ENCODE data around the gene CNOT4. TPM values are rescaled to one million over a fixed set of nuclear protein-coding genes. Genes with fewer than 3 reads are reported as not detected.
A peak's percentile ranks its signal among the peaks of the same experiment; 100 is the strongest.

CNOT4 gene
- total and polyA plus RNA-seq, 2 of the 13 experiments (the other 11 are each of a cell fraction or from before 2014, with no cell fraction given), result 7.4 to 8.4 TPM

DNA sequence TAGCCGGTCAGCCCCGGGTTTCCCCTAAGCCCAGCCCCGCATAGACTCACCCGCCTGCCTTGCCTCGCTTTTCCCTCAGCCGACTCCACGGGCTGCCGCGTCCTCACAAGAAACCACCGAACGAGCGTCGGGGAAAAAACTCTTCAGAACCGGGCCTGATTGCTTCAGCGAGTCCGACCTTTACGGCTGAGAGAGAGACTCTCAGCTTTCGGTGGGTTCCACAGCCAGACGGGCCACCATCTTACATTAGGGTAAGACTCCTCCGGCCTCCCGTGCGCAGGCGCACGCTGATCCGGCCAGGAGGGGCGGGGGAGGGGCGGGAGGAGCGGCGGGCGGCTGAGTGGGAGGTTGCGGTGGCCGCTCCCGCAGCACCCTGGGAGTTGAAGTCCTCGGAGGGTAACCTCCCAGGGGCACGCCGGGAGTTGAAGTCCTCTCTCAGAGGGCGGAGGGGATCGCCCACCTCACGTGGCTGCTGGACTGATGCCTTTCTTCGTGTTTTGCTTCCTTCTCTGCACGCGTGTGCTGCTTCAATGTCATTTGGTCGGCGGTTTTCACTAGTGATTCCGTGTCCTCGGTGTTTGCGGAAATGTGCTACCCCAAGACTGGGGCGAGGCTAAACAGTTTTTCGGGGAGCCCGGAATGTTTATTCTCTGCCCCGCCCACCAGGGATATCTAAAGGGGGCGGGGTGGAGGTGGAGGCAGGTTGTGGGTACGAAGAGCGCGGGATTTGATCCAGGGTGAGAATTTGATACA, at the start of gene CNOT4 (continued):
- TF ChIP-seq, protein P1, sequence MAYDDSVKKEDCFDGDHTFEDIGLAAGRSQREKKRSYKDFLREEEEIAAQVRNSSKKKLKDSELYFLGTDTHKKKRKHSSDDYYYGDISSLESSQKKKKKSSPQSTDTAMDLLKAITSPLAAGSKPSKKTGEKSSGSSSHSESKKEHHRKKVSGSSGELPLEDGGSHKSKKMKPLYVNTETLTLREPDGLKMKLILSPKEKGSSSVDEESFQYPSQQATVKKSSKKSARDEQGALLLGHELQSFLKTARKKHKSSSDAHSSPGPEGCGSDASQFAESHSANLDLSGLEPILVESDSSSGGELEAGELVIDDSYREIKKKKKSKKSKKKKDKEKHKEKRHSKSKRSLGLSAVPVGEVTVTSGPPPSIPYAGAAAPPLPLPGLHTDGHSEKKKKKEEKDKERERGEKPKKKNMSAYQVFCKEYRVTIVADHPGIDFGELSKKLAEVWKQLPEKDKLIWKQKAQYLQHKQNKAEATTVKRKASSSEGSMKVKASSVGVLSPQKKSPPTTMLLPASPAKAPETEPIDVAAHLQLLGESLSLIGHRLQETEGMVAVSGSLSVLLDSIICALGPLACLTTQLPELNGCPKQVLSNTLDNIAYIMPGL (CRISPR knock-in tag; IDR thresholded peaks at IDR 0.05; ENCODE audit: borderline replicate concordance in 1 of 2, low read depth in 1 of 2), result peak; percentile 71 to 90; a peak in 3 of 4 replicates
- 0 out of 2 replicates have a peak, but pooled peaks have one; percentile 59 for TF ChIP-seq REL (CRISPR knock-in tag; conservative IDR thresholded peaks at IDR 0.05)
- peak; percentile 93 for TF ChIP-seq NR2C2 (CRISPR knock-in tag; IDR thresholded peaks at IDR 0.05; ENCODE audit: borderline replicate concordance)
- peak; percentile 51; the same call in 1 of the 2 replicates for TF ChIP-seq SALL1 (CRISPR knock-in tag; IDR thresholded peaks at IDR 0.05)
- TF ChIP-seq, protein P2, sequence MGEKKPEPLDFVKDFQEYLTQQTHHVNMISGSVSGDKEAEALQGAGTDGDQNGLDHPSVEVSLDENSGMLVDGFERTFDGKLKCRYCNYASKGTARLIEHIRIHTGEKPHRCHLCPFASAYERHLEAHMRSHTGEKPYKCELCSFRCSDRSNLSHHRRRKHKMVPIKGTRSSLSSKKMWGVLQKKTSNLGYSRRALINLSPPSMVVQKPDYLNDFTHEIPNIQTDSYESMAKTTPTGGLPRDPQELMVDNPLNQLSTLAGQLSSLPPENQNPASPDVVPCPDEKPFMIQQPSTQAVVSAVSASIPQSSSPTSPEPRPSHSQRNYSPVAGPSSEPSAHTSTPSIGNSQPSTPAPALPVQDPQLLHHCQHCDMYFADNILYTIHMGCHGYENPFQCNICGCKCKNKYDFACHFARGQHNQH (CRISPR knock-in tag; IDR thresholded peaks at IDR 0.05), result peak; percentile 54; the same call in 1 of the 2 replicates
- TF ChIP-seq, protein P3, sequence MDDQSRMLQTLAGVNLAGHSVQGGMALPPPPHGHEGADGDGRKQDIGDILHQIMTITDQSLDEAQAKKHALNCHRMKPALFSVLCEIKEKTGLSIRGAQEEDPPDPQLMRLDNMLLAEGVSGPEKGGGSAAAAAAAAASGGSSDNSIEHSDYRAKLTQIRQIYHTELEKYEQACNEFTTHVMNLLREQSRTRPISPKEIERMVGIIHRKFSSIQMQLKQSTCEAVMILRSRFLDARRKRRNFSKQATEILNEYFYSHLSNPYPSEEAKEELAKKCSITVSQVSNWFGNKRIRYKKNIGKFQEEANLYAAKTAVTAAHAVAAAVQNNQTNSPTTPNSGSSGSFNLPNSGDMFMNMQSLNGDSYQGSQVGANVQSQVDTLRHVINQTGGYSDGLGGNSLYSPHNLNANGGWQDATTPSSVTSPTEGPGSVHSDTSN (CRISPR knock-in tag; IDR thresholded peaks at IDR 0.05; ENCODE audit: borderline replicate concordance), result no peak
- peak; percentile 32; the same call in 1 of the 2 replicates for TF ChIP-seq ZNF788 (CRISPR knock-in tag; IDR thresholded peaks at IDR 0.05; ENCODE audit: borderline replicate concordance)
- peak; percentile 87; the same call in 1 of the 2 replicates for TF ChIP-seq SIN3A (IDR thresholded peaks at IDR 0.05; ENCODE audit: borderline replicate concordance, low read depth, low read length)
- TF ChIP-seq BHLHE40 (IDR thresholded peaks at IDR 0.05; ENCODE audit: low read length), result peak; percentile 83
- TF ChIP-seq ZNF318 (CRISPR knock-in tag; IDR thresholded peaks at IDR 0.05), result no peak
- TF ChIP-seq ZNF564 (CRISPR knock-in tag; IDR thresholded peaks at IDR 0.05), result no peak
- TF ChIP-seq TEAD3 (CRISPR knock-in tag; optimal IDR thresholded peaks at IDR 0.05; ENCODE audit: borderline replicate concordance), result peak; percentile 41
- TF ChIP-seq ATF7-NPFF (CRISPR knock-in tag; IDR thresholded peaks at IDR 0.05; ENCODE audit: low read depth), result peak; percentile 67; the same call in 1 of the 2 replicates
- peak; percentile 27 for TF ChIP-seq AGO2 (optimal IDR thresholded peaks at IDR 0.05; ENCODE audit: low read depth, low read length)
- TF ChIP-seq ZNF607 (CRISPR knock-in tag; IDR thresholded peaks at IDR 0.05; ENCODE audit: borderline replicate concordance), result peak; percentile 79; the same call in 1 of the 2 replicates

Measured in HepG2 (cell line).